A549 (cell line): ENCODE measurements around the gene INCA1. TPM values are rescaled to one million over a fixed set of nuclear protein-coding genes. Genes with fewer than 3 reads are reported as not detected.

ENCODE experiments used
- CTCF ChIP-seq: fragments of >200 bp; sonication (Bioruptor Twin); formaldehyde crosslinking; IDR thresholded peaks from 3 replicates; pipeline ENCODE4 v1.5.1; 2016
- EHF ChIP-seq: fragments of 250-450 bp; sonication (Bioruptor Pico); IDR thresholded peaks from 2 replicates; pipeline ENCODE4 v1.5.0; 2020; ENCODE audit warnings: mild to moderate bottlenecking
- HOXB13 ChIP-seq: fragments of 250-450 bp; sonication (Bioruptor Pico); IDR thresholded peaks from 2 replicates; pipeline ENCODE4 v1.5.0; 2020; ENCODE audit warnings: low read depth, mild to moderate bottlenecking, moderate library complexity
- JUN ChIP-seq, 2 experiments: fragments of >200 bp; sonication (Bioruptor Twin); formaldehyde crosslinking; IDR thresholded peaks; 2 replicates in 1 of 2; 3 replicates in 1 of 2; pipeline ENCODE4 v1.6.1; 2016 to 2017
- PHF8 ChIP-seq: fragments of 200-600 bp; sonication (generic); IDR thresholded peaks from 2 replicates; pipeline ENCODE4 v1.6.1; 2016; ENCODE audit warnings: low read depth, mild to moderate bottlenecking, antibody characterized with exemption, moderate library complexity, borderline replicate concordance
- REST ChIP-seq: fragments of 200-600 bp; sonication (generic); IDR thresholded peaks from 2 replicates; pipeline ENCODE4 v1.6.1; 2016; ENCODE audit warnings: antibody characterized with exemption, mild to moderate bottlenecking, moderate library complexity
- ZSCAN20 ChIP-seq: fragments of 250-450 bp; sonication (Bioruptor Pico); IDR thresholded peaks from 2 replicates; pipeline ENCODE4 v1.8.0; 2022; ENCODE audit warnings: mild to moderate bottlenecking, moderate library complexity
- polyA plus RNA-seq, 4 experiments: library from polyadenylated mRNA; depleted of rRNA in 3 of 4; stranded (reverse); fragments of >200 nt; fragmentation: RNase III in 1 of 4; extraction: RNeasy Plus Mini Kit Qiagen cat#74134 plus additional on column Dnase treatment in 1 of 4; gene quantifications; 2 replicates in 3 of 4; 3 replicates in 1 of 4; pipeline ENCODE4 v1.2.3, GENCODE V29; 2011 to 2017
- small RNA-seq, 6 experiments: library from RNA; depleted of rRNA; stranded (forward); fragments of <200 nt; gene quantifications; one replicate each; pipeline ENCODE3, GENCODE V24; 2012
- TF ChIP-seq, protein P1 (sequence below): fragments of 250-450 bp; sonication (Bioruptor Pico); IDR thresholded peaks from 2 replicates; pipeline ENCODE4 v1.5.0; 2021; ENCODE audit warnings: mild to moderate bottlenecking, moderate library complexity, borderline replicate concordance
- TF ChIP-seq, protein P2 (sequence below): IDR thresholded peaks from 2 replicates; pipeline ENCODE4 v1.6.1; 2012

The INCA1 gene
- polyA plus RNA-seq, 2 of the 4 experiments (the other 2 are of a cell fraction), result 0.66 to 1.1 TPM

DNA sequence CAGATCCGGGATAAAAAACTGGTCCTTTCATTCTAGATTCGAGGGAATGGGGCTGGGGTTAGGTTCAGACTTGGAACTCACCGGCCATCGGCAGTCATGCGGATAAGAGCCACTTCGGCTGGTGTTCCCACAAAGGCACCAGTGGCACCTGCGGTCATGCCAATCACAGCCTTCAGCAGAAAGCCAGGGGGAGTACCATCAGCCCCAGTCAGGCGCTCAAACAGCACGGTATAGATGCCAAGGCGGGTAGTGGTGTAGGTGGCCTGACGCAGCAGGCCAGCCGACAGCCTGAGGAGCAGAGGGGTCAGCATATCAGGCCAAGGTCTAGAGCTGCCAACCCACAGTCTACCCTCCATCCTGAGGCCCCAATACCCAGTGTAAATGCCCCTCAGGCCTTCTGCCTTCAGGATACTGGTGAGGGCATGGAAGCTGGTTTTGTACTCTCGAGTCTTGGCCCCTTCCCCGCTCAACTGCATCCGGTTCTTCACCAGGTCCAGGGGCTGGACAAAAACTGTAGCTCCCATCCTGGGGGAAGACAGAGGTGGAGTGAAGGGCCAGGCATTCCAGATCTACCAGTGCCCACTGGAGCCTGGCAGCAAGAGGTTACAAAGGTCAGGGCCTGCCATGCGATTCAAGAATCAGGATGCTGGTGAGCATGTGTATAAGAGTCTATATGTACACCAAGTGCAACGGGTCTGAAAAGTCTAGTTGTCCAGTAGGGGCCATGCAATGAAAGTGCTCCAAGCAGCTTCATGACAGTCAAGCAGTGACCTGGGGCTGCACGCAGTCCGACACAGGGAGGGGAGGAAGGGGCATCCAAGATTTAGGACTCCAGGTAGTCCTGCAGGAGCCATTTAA is 58.4 kb downstream of the INCA1 start (continued):
- TF ChIP-seq REST, result no peak
- TF ChIP-seq CTCF, result no peak
- TF ChIP-seq PHF8, result no peak
- TF ChIP-seq HOXB13 (CRISPR knock-in tag), result no peak
- TF ChIP-seq, protein P1, sequence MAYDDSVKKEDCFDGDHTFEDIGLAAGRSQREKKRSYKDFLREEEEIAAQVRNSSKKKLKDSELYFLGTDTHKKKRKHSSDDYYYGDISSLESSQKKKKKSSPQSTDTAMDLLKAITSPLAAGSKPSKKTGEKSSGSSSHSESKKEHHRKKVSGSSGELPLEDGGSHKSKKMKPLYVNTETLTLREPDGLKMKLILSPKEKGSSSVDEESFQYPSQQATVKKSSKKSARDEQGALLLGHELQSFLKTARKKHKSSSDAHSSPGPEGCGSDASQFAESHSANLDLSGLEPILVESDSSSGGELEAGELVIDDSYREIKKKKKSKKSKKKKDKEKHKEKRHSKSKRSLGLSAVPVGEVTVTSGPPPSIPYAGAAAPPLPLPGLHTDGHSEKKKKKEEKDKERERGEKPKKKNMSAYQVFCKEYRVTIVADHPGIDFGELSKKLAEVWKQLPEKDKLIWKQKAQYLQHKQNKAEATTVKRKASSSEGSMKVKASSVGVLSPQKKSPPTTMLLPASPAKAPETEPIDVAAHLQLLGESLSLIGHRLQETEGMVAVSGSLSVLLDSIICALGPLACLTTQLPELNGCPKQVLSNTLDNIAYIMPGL, result no peak
- TF ChIP-seq ZSCAN20, result no peak
- no peak for TF ChIP-seq JUN (IDR thresholded peaks at IDR 0.05)
- TF ChIP-seq, protein P2, sequence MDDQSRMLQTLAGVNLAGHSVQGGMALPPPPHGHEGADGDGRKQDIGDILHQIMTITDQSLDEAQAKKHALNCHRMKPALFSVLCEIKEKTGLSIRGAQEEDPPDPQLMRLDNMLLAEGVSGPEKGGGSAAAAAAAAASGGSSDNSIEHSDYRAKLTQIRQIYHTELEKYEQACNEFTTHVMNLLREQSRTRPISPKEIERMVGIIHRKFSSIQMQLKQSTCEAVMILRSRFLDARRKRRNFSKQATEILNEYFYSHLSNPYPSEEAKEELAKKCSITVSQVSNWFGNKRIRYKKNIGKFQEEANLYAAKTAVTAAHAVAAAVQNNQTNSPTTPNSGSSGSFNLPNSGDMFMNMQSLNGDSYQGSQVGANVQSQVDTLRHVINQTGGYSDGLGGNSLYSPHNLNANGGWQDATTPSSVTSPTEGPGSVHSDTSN, result no peak
- no peak for TF ChIP-seq EHF (CRISPR knock-in tag)

Small RNA genes lying within 50 kb of the gene (small RNA-seq; reads per million reads assigned to genes)
- gene MIR6864 (0 reads per million in 6 experiments), gene MIR6865 (0 to 2.1 (median 0) reads per million in 6 experiments)

Other genes starting within 250 kb of the INCA1 start
- 0.80 and 1.2 TPM in 2 replicates for gene TM4SF5, start 225.6 kb downstream of the INCA1 start, polyA plus RNA-seq (2011; rRNA removed)
- gene TM4SF5, start 225.6 kb downstream of the INCA1 start, polyA plus RNA-seq (2017; fragmentation: RNase III; extraction: RNeasy Plus Mini Kit Qiagen cat#74134 plus additional on column Dnase treatment), result 0.51 to 1.2 TPM (median 0.68 TPM) in 3 replicates
- 0.50 and 0.58 TPM in 2 replicates for gene VMO1, start 211.2 kb downstream of the INCA1 start, polyA plus RNA-seq (2011; rRNA removed)
- gene VMO1, start 211.2 kb downstream of the INCA1 start, polyA plus RNA-seq (2017; fragmentation: RNase III; extraction: RNeasy Plus Mini Kit Qiagen cat#74134 plus additional on column Dnase treatment), result 0.39 to 1.1 TPM (median 0.81 TPM) in 3 replicates
- not detected in 2 replicates for gene GLTPD2, start 208.6 kb downstream of the INCA1 start, polyA plus RNA-seq (2011; rRNA removed)
- gene GLTPD2, start 208.6 kb downstream of the INCA1 start, polyA plus RNA-seq (2017; fragmentation: RNase III; extraction: RNeasy Plus Mini Kit Qiagen cat#74134 plus additional on column Dnase treatment), result not detected in 3 replicates
- 376 and 414 TPM in 2 replicates for gene PSMB6, start 201.4 kb downstream of the INCA1 start, polyA plus RNA-seq (2011; rRNA removed)
- 387 to 424 TPM (median 414 TPM) in 3 replicates for gene PSMB6, start 201.4 kb downstream of the INCA1 start, polyA plus RNA-seq (2017; fragmentation: RNase III; extraction: RNeasy Plus Mini Kit Qiagen cat#74134 plus additional on column Dnase treatment)
- gene PLD2, start 190.4 kb downstream of the INCA1 start, polyA plus RNA-seq (2011; rRNA removed), result 17.0 and 20.2 TPM in 2 replicates
- 23.0 to 27.4 TPM (median 23.7 TPM) in 3 replicates for gene PLD2, start 190.4 kb downstream of the INCA1 start, polyA plus RNA-seq (2017; fragmentation: RNase III; extraction: RNeasy Plus Mini Kit Qiagen cat#74134 plus additional on column Dnase treatment)
- gene MINK1, start 164.2 kb downstream of the INCA1 start, polyA plus RNA-seq (2011; rRNA removed), result 41.3 and 47.1 TPM in 2 replicates
- gene MINK1, start 164.2 kb downstream of the INCA1 start, polyA plus RNA-seq (2017; fragmentation: RNase III; extraction: RNeasy Plus Mini Kit Qiagen cat#74134 plus additional on column Dnase treatment), result 65.2 to 73.1 TPM (median 66.9 TPM) in 3 replicates
- gene C17orf107, start 98.0 kb downstream of the INCA1 start, polyA plus RNA-seq (2011; rRNA removed), result 0.11 and 0.13 TPM in 2 replicates
- gene C17orf107, start 98.0 kb downstream of the INCA1 start, polyA plus RNA-seq (2017; fragmentation: RNase III; extraction: RNeasy Plus Mini Kit Qiagen cat#74134 plus additional on column Dnase treatment), result 0.16 to 0.30 TPM (median 0.25 TPM) in 3 replicates
- gene CHRNE, start 94.4 kb downstream of the INCA1 start, polyA plus RNA-seq (2011; rRNA removed), result 0.07 and 0.10 TPM in 2 replicates
- 0.12 to 0.14 TPM (median 0.13 TPM) in 3 replicates for gene CHRNE, start 94.4 kb downstream of the INCA1 start, polyA plus RNA-seq (2017; fragmentation: RNase III; extraction: RNeasy Plus Mini Kit Qiagen cat#74134 plus additional on column Dnase treatment)
- not detected in 2 replicates for gene GP1BA, start 65.2 kb downstream of the INCA1 start, polyA plus RNA-seq (2011; rRNA removed)
- not detected in 3 replicates for gene GP1BA, start 65.2 kb downstream of the INCA1 start, polyA plus RNA-seq (2017; fragmentation: RNase III; extraction: RNeasy Plus Mini Kit Qiagen cat#74134 plus additional on column Dnase treatment)
- gene SLC25A11, start 57.5 kb downstream of the INCA1 start, polyA plus RNA-seq (2011; rRNA removed), result 60.2 and 64.4 TPM in 2 replicates
- 64.4 to 69.2 TPM (median 67.9 TPM) in 3 replicates for gene SLC25A11, start 57.5 kb downstream of the INCA1 start, polyA plus RNA-seq (2017; fragmentation: RNase III; extraction: RNeasy Plus Mini Kit Qiagen cat#74134 plus additional on column Dnase treatment)
- gene RNF167, start 57.3 kb downstream of the INCA1 start, polyA plus RNA-seq (2011; rRNA removed), result 98.7 and 110 TPM in 2 replicates
- 83.9 to 93.7 TPM (median 86.4 TPM) in 3 replicates for gene RNF167, start 57.3 kb downstream of the INCA1 start, polyA plus RNA-seq (2017; fragmentation: RNase III; extraction: RNeasy Plus Mini Kit Qiagen cat#74134 plus additional on column Dnase treatment)
- gene PFN1, start 49.0 kb downstream of the INCA1 start, polyA plus RNA-seq (2011; rRNA removed), result 1,417 and 1,732 TPM in 2 replicates
- 3,195 to 3,341 TPM (median 3,230 TPM) in 3 replicates for gene PFN1, start 49.0 kb downstream of the INCA1 start, polyA plus RNA-seq (2017; fragmentation: RNase III; extraction: RNeasy Plus Mini Kit Qiagen cat#74134 plus additional on column Dnase treatment)
- gene ENO3, start 46.4 kb downstream of the INCA1 start, polyA plus RNA-seq (2011; rRNA removed), result 52.5 and 53.5 TPM in 2 replicates
- gene ENO3, start 46.4 kb downstream of the INCA1 start, polyA plus RNA-seq (2017; fragmentation: RNase III; extraction: RNeasy Plus Mini Kit Qiagen cat#74134 plus additional on column Dnase treatment), result 79.0 to 109 TPM (median 102 TPM) in 3 replicates
- gene SPAG7, start 29.7 kb downstream of the INCA1 start, polyA plus RNA-seq (2011; rRNA removed), result 72.6 and 94.9 TPM in 2 replicates
- 101 to 102 TPM (median 102 TPM) in 3 replicates for gene SPAG7, start 29.7 kb downstream of the INCA1 start, polyA plus RNA-seq (2017; fragmentation: RNase III; extraction: RNeasy Plus Mini Kit Qiagen cat#74134 plus additional on column Dnase treatment)
- 12.4 and 17.7 TPM in 2 replicates for gene CAMTA2, start 9.8 kb downstream of the INCA1 start, polyA plus RNA-seq (2011; rRNA removed)
- gene CAMTA2, start 9.8 kb downstream of the INCA1 start, polyA plus RNA-seq (2017; fragmentation: RNase III; extraction: RNeasy Plus Mini Kit Qiagen cat#74134 plus additional on column Dnase treatment), result 30.1 to 33.8 TPM (median 30.3 TPM) in 3 replicates
- gene KIF1C, start 428 bp upstream of the INCA1 start, polyA plus RNA-seq (2011; rRNA removed), result 42.0 and 48.4 TPM in 2 replicates
- 74.0 to 77.4 TPM (median 76.5 TPM) in 3 replicates for gene KIF1C, start 428 bp upstream of the INCA1 start, polyA plus RNA-seq (2017; fragmentation: RNase III; extraction: RNeasy Plus Mini Kit Qiagen cat#74134 plus additional on column Dnase treatment)
- gene SLC52A1, start 37.9 kb upstream of the INCA1 start, polyA plus RNA-seq (2011; rRNA removed), result 1.4 and 1.9 TPM in 2 replicates
- 1.0 to 1.4 TPM (median 1.3 TPM) in 3 replicates for gene SLC52A1, start 37.9 kb upstream of the INCA1 start, polyA plus RNA-seq (2017; fragmentation: RNase III; extraction: RNeasy Plus Mini Kit Qiagen cat#74134 plus additional on column Dnase treatment)
- 4.1 and 4.8 TPM in 2 replicates for gene ZFP3, start 80.9 kb upstream of the INCA1 start, polyA plus RNA-seq (2011; rRNA removed)
- 1.6 to 1.9 TPM (median 1.7 TPM) in 3 replicates for gene ZFP3, start 80.9 kb upstream of the INCA1 start, polyA plus RNA-seq (2017; fragmentation: RNase III; extraction: RNeasy Plus Mini Kit Qiagen cat#74134 plus additional on column Dnase treatment)
- 4.9 and 5.1 TPM in 2 replicates for gene ZNF232, start 114.4 kb upstream of the INCA1 start, polyA plus RNA-seq (2011; rRNA removed)
- gene ZNF232, start 114.4 kb upstream of the INCA1 start, polyA plus RNA-seq (2017; fragmentation: RNase III; extraction: RNeasy Plus Mini Kit Qiagen cat#74134 plus additional on column Dnase treatment), result 4.7 to 5.1 TPM (median 4.7 TPM) in 3 replicates
- 0.01 TPM in 2 replicates for gene USP6, start 118.5 kb upstream of the INCA1 start, polyA plus RNA-seq (2011; rRNA removed)
- gene USP6, start 118.5 kb upstream of the INCA1 start, polyA plus RNA-seq (2017; fragmentation: RNase III; extraction: RNeasy Plus Mini Kit Qiagen cat#74134 plus additional on column Dnase treatment), result 0.04 to 0.09 TPM (median 0.07 TPM) in 3 replicates
- 3.8 and 4.3 TPM in 2 replicates for gene ZNF594, start 194.3 kb upstream of the INCA1 start, polyA plus RNA-seq (2011; rRNA removed)
- 2.2 to 2.7 TPM (median 2.3 TPM) in 3 replicates for gene ZNF594, start 194.3 kb upstream of the INCA1 start, polyA plus RNA-seq (2017; fragmentation: RNase III; extraction: RNeasy Plus Mini Kit Qiagen cat#74134 plus additional on column Dnase treatment)
- gene SCIMP, start 237.3 kb upstream of the INCA1 start, polyA plus RNA-seq (2011; rRNA removed), result not detected in 2 replicates
- gene SCIMP, start 237.3 kb upstream of the INCA1 start, polyA plus RNA-seq (2017; fragmentation: RNase III; extraction: RNeasy Plus Mini Kit Qiagen cat#74134 plus additional on column Dnase treatment), result not detected in 3 replicates